ENCODE results near the gene LINC00237.

Gene LINC00237

DNA sequence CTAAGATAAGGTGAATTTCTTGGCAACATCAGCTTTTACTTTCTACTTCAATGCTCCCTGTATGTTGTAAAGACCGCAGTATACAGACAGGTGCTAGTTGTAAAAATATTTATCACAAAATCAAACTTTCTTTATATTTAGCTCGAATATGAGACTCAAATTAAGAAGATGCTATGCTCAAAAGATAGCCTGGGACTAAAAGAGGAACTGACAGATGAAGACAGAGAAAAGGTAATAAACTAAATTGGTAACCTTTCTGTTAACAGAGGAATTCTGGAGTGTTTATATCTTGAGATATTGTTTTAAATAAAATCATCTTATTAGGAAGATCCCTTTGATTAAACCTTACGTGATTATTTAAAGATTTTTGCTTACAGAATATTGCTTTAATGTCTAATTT is 39.3 kb upstream of the LINC00237 start:
- H3K4me3 ChIP-seq, result no peak overlapping the region
- DNase-seq (ENCODE audit: low spot score), result no peak
- no peak overlapping the region for H3K27ac ChIP-seq
- TF ChIP-seq, protein P1, sequence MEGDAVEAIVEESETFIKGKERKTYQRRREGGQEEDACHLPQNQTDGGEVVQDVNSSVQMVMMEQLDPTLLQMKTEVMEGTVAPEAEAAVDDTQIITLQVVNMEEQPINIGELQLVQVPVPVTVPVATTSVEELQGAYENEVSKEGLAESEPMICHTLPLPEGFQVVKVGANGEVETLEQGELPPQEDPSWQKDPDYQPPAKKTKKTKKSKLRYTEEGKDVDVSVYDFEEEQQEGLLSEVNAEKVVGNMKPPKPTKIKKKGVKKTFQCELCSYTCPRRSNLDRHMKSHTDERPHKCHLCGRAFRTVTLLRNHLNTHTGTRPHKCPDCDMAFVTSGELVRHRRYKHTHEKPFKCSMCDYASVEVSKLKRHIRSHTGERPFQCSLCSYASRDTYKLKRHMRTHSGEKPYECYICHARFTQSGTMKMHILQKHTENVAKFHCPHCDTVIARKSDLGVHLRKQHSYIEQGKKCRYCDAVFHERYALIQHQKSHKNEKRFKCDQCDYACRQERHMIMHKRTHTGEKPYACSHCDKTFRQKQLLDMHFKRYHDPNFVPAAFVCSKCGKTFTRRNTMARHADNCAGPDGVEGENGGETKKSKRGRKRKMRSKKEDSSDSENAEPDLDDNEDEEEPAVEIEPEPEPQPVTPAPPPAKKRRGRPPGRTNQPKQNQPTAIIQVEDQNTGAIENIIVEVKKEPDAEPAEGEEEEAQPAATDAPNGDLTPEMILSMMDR (IDR thresholded peaks at IDR 0.05), result no peak

GRCh38 chr20:21143194-21143890 is 37.2 kb upstream of the LINC00237 start:
- H3K27ac ChIP-seq, result no peak overlapping the region
- no peak for DNase-seq (ENCODE audit: low spot score)
- no peak overlapping the region for H3K4me3 ChIP-seq
- TF ChIP-seq, protein P1 (IDR thresholded peaks at IDR 0.05), result no peak

DNA sequence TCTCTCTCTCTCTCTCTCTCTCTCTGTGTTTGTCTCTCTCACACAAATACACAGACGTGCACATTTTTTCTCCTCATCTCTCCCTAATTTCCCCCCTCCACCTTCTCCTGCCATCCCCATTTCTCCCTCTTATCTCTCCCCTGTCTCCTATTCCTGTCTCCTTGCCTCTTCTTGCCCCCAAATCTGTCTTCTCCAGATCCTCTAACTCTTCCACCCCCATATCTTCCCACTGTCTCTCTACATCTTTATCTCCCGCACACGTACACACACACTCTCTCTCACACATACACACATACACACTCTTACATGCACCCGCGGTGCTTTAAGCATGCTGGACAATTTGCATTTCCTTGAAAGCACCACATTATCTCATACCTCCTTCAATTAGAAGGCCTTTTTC is 35.7 kb upstream of the LINC00237 start:
- TF ChIP-seq, protein P1 (IDR thresholded peaks at IDR 0.05), result no peak
- Histone ChIP-seq H3K27ac (no peak overlapping the region), H3K4me3 (no peak overlapping the region)
- no peak for DNase-seq (ENCODE audit: low spot score)

- no peak for DNase-seq (ENCODE audit: low spot score)
- Histone ChIP-seq H3K4me3 (no peak overlapping the region), H3K27ac (no peak overlapping the region)
- TF ChIP-seq, protein P1 (IDR thresholded peaks at IDR 0.05), result no peak
These were observed 33.9 kb upstream of the LINC00237 start for GRCh38 chr20:21139881-21140566.

DNA sequence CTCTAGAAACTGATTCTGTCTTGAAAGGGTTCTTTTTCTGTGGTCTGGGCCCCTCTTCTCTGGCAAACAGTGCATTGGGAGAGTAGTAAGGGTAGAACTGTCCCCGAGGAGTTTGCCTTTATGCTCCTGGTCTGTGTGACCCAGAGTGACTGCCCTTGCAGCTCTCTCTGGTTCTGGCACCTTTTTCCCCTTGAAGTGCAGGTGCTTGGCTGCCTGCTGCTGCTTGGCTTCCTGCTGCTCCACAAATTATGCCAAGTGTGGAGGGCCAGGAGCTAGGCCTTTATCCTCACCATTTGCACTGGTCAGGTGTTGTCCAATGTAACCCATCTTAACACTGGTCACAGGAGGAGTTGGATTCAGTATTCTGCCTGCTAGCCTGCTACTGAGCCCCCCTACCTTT is 30.9 kb upstream of the LINC00237 start:
- H3K4me3 ChIP-seq, result no peak overlapping the region
- TF ChIP-seq, protein P1 (IDR thresholded peaks at IDR 0.05), result no peak
- no peak overlapping the region for H3K27ac ChIP-seq
- no peak for DNase-seq (ENCODE audit: low spot score)

DNA sequence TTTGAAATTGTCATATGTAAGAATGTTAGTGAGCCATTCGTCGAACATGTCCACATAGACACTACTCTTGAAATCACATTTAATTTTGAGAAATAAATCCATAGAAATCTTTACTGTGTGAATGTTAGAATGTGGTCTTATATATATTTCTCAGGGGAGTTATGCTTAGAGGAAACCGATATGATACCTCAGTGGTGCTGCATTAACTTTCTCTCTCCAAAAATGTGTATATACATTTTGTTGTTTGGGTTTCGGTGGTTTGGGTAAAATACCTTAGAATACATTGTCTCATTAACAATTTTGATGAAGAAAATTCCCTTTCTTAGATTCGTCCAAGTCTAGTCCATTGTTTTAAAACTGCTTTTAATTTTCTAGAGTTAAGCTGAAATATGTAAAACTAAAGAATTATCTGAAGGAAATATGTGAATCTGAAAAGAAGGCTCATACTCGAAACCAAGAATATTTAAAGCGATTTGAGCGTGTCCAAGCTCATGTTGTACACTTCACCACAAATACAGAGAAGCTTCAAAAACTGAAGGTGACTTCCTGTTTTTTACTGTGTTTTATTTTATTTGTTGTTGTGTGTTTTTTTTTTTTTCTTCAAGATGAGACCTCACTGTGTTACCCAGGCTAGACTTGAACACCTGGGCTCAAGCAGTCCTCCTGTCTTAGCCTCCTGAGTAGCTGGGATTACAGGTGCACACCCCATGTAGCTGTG is 30.0 kb upstream of the LINC00237 start:
- no peak for DNase-seq (ENCODE audit: low spot score)
- TF ChIP-seq, protein P1 (IDR thresholded peaks at IDR 0.05), result no peak
- no peak overlapping the region for H3K27ac ChIP-seq
- no peak overlapping the region for H3K4me3 ChIP-seq

Data from coronary artery (tissue), 2 donors.